ENCODE measurements around the gene MTMR4.

Gene MTMR4

DNA sequence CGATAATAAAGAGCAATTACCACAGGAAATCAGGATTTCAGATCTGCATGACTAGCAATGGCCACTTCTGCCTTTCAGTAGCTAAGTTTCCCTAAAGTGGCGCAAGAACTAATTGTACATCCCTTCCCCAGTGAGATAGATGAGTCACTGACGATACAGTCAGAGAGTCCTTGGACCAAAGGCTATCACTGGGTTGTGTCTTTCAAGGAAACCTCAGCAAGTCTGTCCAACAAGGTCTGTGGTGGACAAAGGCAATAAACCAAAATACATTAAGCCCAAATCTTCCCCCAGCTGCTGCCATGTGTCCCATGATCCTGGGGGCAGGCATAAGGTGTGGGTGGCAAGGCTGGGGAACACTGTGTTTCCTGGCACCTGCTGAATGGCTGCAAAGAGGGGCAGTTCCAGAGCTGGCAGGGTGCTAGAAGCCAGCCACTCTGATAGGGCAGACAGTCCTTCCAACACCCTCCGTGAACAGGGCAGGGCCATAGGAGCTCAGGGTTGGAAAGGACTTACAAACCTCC, 20.5 kb upstream of the MTMR4 start:
- Histone ChIP-seq H3K36me3 (no peaks in the 10 kb centered on the region), H3K27ac (no peak overlapping the region), H3K27me3 (peaks cover 65% of the 10 kb centered on the region), H3K4me3 (ENCODE audit: low read depth in 1 of 2, low read length in 1 of 2) (no peak overlapping the region), H3K9me3 (no peaks in the 10 kb centered on the region), H3K4me1 (ENCODE audit: control insufficient read depth in 1 of 2, insufficient read depth in 1 of 2, low read depth in 1 of 2, low read length in 1 of 2) (peaks cover 10 to 18% of the 10 kb centered on the region in 2 experiments)
- no peak for TF ChIP-seq CTCF (IDR thresholded peaks at IDR 0.05)

- Histone ChIP-seq H3K27me3 (peaks cover 72% of the 10 kb centered on the region), H3K27ac (no peak overlapping the region)
These were observed 19.9 kb upstream of the MTMR4 start for GRCh38 chr17:58534331-58534730.

DNA sequence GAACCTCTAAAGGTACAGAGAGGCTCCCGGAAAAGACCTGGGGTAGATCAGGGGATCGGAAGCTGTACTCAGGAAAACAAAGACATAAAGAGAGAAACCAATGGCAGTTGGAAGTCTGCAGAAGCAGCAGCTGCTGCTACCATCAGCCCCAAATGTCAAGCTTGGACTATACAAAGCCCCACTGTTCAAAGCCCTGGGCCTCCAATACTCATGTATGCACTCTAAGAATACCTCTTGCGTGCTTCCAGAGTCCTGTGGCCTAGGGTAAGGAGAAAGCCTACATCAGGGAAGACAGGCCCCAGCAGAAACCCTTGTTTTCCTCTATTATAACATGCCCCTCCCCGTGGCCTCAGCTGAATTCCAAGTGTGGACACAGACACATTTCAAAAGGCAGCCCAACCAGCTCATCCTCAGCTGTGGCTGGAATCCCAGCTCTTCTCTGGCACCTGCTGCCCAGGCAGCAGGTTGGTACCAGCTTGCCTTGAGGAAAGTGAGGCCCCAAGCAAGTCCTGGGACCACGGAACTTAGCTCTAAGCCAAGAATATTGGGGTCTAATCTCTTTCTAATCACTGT, 19.3 kb upstream of the MTMR4 start:
- TF ChIP-seq CTCF (IDR thresholded peaks at IDR 0.05): no peak

More at GRCh38 chr17:58534331-58534730, 19.9 kb upstream of the MTMR4 start:
- no peaks in the 10 kb centered on the region for H3K9me3 ChIP-seq
- peaks cover 10 to 18% of the 10 kb centered on the region in 2 experiments for H3K4me1 ChIP-seq (ENCODE audit: control insufficient read depth in 1 of 2, insufficient read depth in 1 of 2, low read depth in 1 of 2, low read length in 1 of 2)
- TF ChIP-seq CTCF (IDR thresholded peaks at IDR 0.05): no peak
- no peak overlapping the region for H3K4me3 ChIP-seq (ENCODE audit: low read depth in 1 of 2, low read length in 1 of 2)
- no peaks in the 10 kb centered on the region for H3K36me3 ChIP-seq

DNA sequence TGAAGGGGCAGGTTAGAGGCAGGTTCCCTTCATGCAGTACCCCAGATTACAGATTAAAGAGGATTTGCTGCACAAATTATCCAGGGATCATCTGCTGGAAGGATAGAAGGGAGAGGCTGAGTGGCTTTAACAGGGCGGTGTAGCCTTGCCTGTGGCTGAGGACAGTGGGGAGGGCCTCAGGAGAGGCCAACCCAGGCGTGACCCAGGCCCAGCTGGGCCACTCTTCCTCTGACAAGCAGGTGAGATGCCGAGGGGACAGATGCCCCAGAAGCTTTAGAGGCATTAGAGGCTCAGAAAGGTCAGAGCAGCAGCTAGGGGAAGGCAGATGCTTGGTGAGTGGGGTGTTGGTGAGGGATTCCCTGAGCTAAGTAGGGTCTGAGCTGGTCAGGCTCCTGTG, 18.1 kb upstream of the MTMR4 start:
- Histone ChIP-seq H3K36me3 (no peaks in the 10 kb centered on the region), H3K27me3 (peaks cover 86% of the 10 kb centered on the region), H3K27ac (no peak overlapping the region), H3K9me3 (no peaks in the 10 kb centered on the region), H3K4me1 (ENCODE audit: control insufficient read depth in 1 of 2, insufficient read depth in 1 of 2, low read depth in 1 of 2, low read length in 1 of 2) (peaks cover 10 to 18% of the 10 kb centered on the region in 2 experiments), H3K4me3 (ENCODE audit: low read depth in 1 of 2, low read length in 1 of 2) (peak overlapping the region in 1 of 2 experiments; percentile 52)
- TF ChIP-seq CTCF (IDR thresholded peaks at IDR 0.05): no peak

More for the DNA sequence above, 19.3 kb upstream of the MTMR4 start:
- peaks cover 78% of the 10 kb centered on the region for H3K27me3 ChIP-seq
- no peak overlapping the region for H3K27ac ChIP-seq
- H3K4me3 ChIP-seq (ENCODE audit: low read depth in 1 of 2, low read length in 1 of 2): no peak overlapping the region
- no peaks in the 10 kb centered on the region for H3K36me3 ChIP-seq
- H3K4me1 ChIP-seq (ENCODE audit: control insufficient read depth in 1 of 2, insufficient read depth in 1 of 2, low read depth in 1 of 2, low read length in 1 of 2): peaks cover 10 to 18% of the 10 kb centered on the region in 2 experiments
- no peaks in the 10 kb centered on the region for H3K9me3 ChIP-seq

DNA sequence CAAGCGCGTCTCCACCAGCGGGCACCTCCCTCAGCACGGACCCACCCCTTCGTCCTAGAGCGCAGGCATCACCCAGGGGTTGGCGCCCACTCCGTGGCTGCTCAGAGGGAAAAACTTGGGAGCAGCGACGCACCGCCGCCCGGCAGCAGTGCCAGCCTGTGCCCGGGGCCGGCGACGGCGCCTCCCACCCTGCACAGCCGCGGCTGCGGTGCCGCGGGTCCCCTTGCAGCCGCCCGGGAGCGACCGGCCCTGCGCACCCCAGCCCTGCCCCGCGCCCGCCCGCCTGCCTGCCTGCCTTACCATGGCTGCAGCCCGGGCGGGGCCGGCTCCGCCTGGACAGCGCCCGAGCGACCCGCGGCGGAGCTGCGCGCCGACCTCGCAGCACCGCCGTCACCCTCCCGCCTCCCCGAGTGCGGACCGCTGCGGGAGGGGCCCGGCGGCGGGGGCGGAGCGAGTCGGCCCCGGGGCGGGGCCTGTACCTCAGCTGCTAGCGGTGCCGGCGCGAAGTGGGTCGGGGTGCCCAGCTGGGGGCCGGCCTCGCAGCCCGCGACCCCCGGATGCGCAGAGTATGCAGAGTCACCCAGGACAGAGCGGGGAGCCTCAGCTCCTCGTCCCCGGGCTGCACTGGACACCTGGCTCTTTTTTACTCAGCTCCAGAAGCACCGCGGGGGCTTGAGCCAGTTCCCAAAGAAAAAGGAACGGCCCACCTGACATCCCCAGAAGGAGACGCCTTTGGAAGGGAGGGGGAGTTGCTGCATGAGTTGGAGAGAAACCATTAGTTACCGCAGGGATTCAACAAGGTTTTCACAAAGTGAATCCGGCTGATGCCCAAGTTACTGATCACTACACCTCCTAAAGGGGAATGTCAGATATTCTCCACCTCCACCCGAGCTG, 17.5 kb upstream of the MTMR4 start:
- Histone ChIP-seq H3K27me3 (peaks cover 86% of the 10 kb centered on the region), H3K4me3 (ENCODE audit: low read depth in 1 of 2, low read length in 1 of 2) (peak overlapping the region; percentile 50 to 52), H3K27ac (no peak overlapping the region), H3K36me3 (no peaks in the 10 kb centered on the region), H3K4me1 (ENCODE audit: control insufficient read depth in 1 of 2, insufficient read depth in 1 of 2, low read depth in 1 of 2, low read length in 1 of 2) (peaks cover 14 to 22% of the 10 kb centered on the region in 2 experiments), H3K9me3 (no peaks in the 10 kb centered on the region)
- no peak for TF ChIP-seq CTCF (IDR thresholded peaks at IDR 0.05)
